HCT116 (cell line): ENCODE results near the gene PANX2. TPM values are rescaled to one million over a fixed set of nuclear protein-coding genes. Genes with fewer than 3 reads are reported as not detected.

Experiments
- ATAC-seq: fragments of 200-7000 bp; cut with Tn5 transposase; 2 replicates; pipeline ENCODE4 v1.9.1; 2020; ENCODE audit warnings: mild to moderate bottlenecking, moderate library complexity
- BruUV-seq: library from RNA; stranded (reverse); fragments of 400-500 nt; replicated peaks from 2 replicates; lab custom pipeline; 2021; lab: Mats Ljungman, UMichigan
- CTCF ChIA-PET: fragments of 300-600 bp; sonication (Branson Sonifier 250); formaldehyde crosslinking; loops from one replicate; lab custom pipeline; 2021; ENCODE audit warnings: antibody characterized with exemption; lab: Charles Lee
- POLR2A ChIA-PET: fragments of 300-600, 350-600 bp; sonication (Branson Sonifier 250); formaldehyde crosslinking; loops from one replicate; lab custom pipeline; 2021; ENCODE audit warnings: antibody characterized with exemption; lab: Charles Lee
- RAD21 ChIA-PET, 2 experiments: fragments of 300-600 bp; sonication (Branson Sonifier 250); formaldehyde crosslinking; loops; one replicate each; lab custom pipeline; 2023; ENCODE audit warnings: low total read pairs in 2 of 2; ENCODE audit not compliant: uncharacterized antibody in 2 of 2, unreplicated experiment in 2 of 2, low non-redundant PET in 1 of 2; lab: Charles Lee
- DNase-seq: peaks from one replicate; pipeline ENCODE4 v3.0.0-alpha.2; 2010; ENCODE audit warnings: low read depth, low spot score
- H2AFZ ChIP-seq: fragments of 200-600 bp; shearing (Covaris generic), sonication (generic); 2 replicates; pipeline ENCODE4 v1.6.1; 2017; ENCODE audit warnings: low read depth, mixed run types, mixed read lengths, antibody characterized with exemption, low read length; ENCODE audit not compliant: poor library complexity, severe bottlenecking
- H3K27ac ChIP-seq: 2 replicates; pipeline ENCODE4 v1.5.1; 2012; ENCODE audit warnings: low read depth, low read length
- H3K27me3 ChIP-seq: fragments of 200-600 bp; sonication (generic); 2 replicates; pipeline ENCODE4 v1.6.1; 2016; ENCODE audit warnings: mixed run types, low read length, mixed read lengths; ENCODE audit not compliant: insufficient read depth
- H3K36me3 ChIP-seq, 2 experiments: fragments of 200-500 bp in 1 of 2; fragments of 200-600 bp in 1 of 2; sonication (Bioruptor generic) in 1 of 2; sonication (generic) in 1 of 2; 2 replicates each; pipeline versions ENCODE4 v1.5.1 to v1.6.1; 2014 to 2016; ENCODE audit warnings: low read length in 2 of 2, inconsistent platforms in 1 of 2, mixed read lengths in 1 of 2, mixed run types in 1 of 2; ENCODE audit not compliant: insufficient read depth in 2 of 2, control insufficient read depth in 1 of 2
- H3K4me1 ChIP-seq, 2 experiments: fragments of 200-600 bp in 1 of 2; sonication (generic) in 1 of 2; 2 replicates each; pipeline versions ENCODE4 v1.5.1 to v1.6.1; 2012 to 2017; ENCODE audit warnings: low read length in 2 of 2, inconsistent platforms in 1 of 2, mild to moderate bottlenecking in 1 of 2, mixed read lengths in 1 of 2, mixed run types in 1 of 2, moderate library complexity in 1 of 2; ENCODE audit not compliant: insufficient read depth in 2 of 2, control insufficient read depth in 1 of 2
- H3K4me2 ChIP-seq: fragments of 200-600 bp; sonication (generic); 2 replicates; pipeline ENCODE4 v1.6.1; 2017; ENCODE audit warnings: mixed run types, low read length, mixed read lengths
- H3K4me3 ChIP-seq, 2 experiments: fragments of 200-600 bp in 1 of 2; sonication (generic) in 1 of 2; replicated peaks in 1 of 2; 2 replicates each; pipeline ENCODE4 v1.5.1; 2011 to 2016; ENCODE audit warnings: low read length in 2 of 2, control low read depth in 1 of 2, low read depth in 1 of 2, mild to moderate bottlenecking in 1 of 2, mixed read lengths in 1 of 2, mixed run types in 1 of 2
- H3K79me2 ChIP-seq: fragments of 200-600 bp; sonication (generic); 2 replicates; pipeline ENCODE4 v1.6.1; 2017; ENCODE audit warnings: mild to moderate bottlenecking, mixed run types, low read length, moderate library complexity, mixed read lengths; ENCODE audit not compliant: insufficient read depth
- H3K9ac ChIP-seq: fragments of 200-600 bp; sonication (generic); 2 replicates; pipeline ENCODE4 v1.6.1; 2016; ENCODE audit warnings: low read length, mixed read lengths
- H3K9me2 ChIP-seq: fragments of 200-600 bp; sonication (generic), shearing (Covaris generic); 2 replicates; pipeline ENCODE4 v1.6.1; 2017; ENCODE audit warnings: mixed run types, mild to moderate bottlenecking, moderate library complexity; ENCODE audit not compliant: insufficient read depth
- H3K9me3 ChIP-seq, 2 experiments: fragments of 200-500 bp in 1 of 2; fragments of 200-600 bp in 1 of 2; sonication (Bioruptor generic) in 1 of 2; sonication (generic) in 1 of 2; 2 replicates each; pipeline ENCODE4 v1.6.1; 2014 to 2017; ENCODE audit warnings: low read length in 2 of 2, mixed read lengths in 2 of 2, inconsistent platforms in 1 of 2, low read depth in 1 of 2, mild to moderate bottlenecking in 1 of 2, mixed run types in 1 of 2, moderate library complexity in 1 of 2; ENCODE audit not compliant: control insufficient read depth in 1 of 2, insufficient read depth in 1 of 2
- H4K20me1 ChIP-seq: fragments of 200-600 bp; sonication (generic), shearing (Covaris generic); 2 replicates; pipeline ENCODE4 v1.6.1; 2017; ENCODE audit warnings: mixed run types, mild to moderate bottlenecking, moderate library complexity; ENCODE audit not compliant: insufficient read depth
- ATF3 ChIP-seq: IDR thresholded peaks from 2 replicates; pipeline ENCODE4 v1.6.1; 2012
- CEBPB ChIP-seq: IDR thresholded peaks from 2 replicates; pipeline ENCODE4 v1.6.1; 2012; ENCODE audit warnings: low read depth
- EGR1 ChIP-seq: IDR thresholded peaks from 2 replicates; pipeline ENCODE4 v1.6.1; 2012; ENCODE audit warnings: low read depth
- ELF1 ChIP-seq: IDR thresholded peaks from 2 replicates; pipeline ENCODE4 v1.6.1; 2012; ENCODE audit warnings: low read depth, borderline replicate concordance
- EZH2 ChIP-seq: fragments of 200-600 bp; sonication (generic); IDR thresholded peaks from 2 replicates; pipeline ENCODE4 v1.6.1; 2017; ENCODE audit warnings: antibody characterized with exemption, mixed run types
- EZH2phosphoT487 ChIP-seq: fragments of 200-600 bp; IDR thresholded peaks from 2 replicates; pipeline ENCODE4 v1.6.1; 2018; ENCODE audit warnings: antibody characterized with exemption, borderline replicate concordance
- FOSL1 ChIP-seq: IDR thresholded peaks from 2 replicates; pipeline ENCODE4 v1.6.1; 2012; ENCODE audit warnings: low read depth
- JUND ChIP-seq: IDR thresholded peaks from 2 replicates; pipeline ENCODE4 v1.6.1; 2012
- MAX ChIP-seq: IDR thresholded peaks from 2 replicates; pipeline ENCODE4 v1.6.1; 2012
- POLR2A ChIP-seq: IDR thresholded peaks from 2 replicates; pipeline ENCODE4 v1.7.0; 2011; ENCODE audit warnings: borderline replicate concordance; ENCODE audit not compliant: insufficient read depth, insufficient read length; ENCODE audit errors: extremely low read depth
- POLR2AphosphoS5 ChIP-seq: IDR thresholded peaks from 2 replicates; pipeline ENCODE4 v1.6.1; 2011; ENCODE audit warnings: mild to moderate bottlenecking, low read depth, low read length, moderate library complexity
- REST ChIP-seq: IDR thresholded peaks from 2 replicates; pipeline ENCODE4 v1.6.1; 2012; ENCODE audit warnings: low read depth
- SP1 ChIP-seq: IDR thresholded peaks from 2 replicates; pipeline ENCODE4 v1.6.1; 2012; ENCODE audit warnings: low read depth
- SRF ChIP-seq: IDR thresholded peaks from 2 replicates; pipeline ENCODE4 v1.6.1; 2012; ENCODE audit warnings: low read depth
- YY1 ChIP-seq: IDR thresholded peaks from 2 replicates; pipeline ENCODE4 v1.6.1; 2011; ENCODE audit warnings: low read length, low read depth, moderate library complexity, mild to moderate bottlenecking; ENCODE audit not compliant: insufficient replicate concordance; ENCODE audit errors: extremely low read depth
- ZFX ChIP-seq: fragments of 450-650 bp; IDR thresholded peaks from 2 replicates; pipeline ENCODE4 v1.6.1; 2017
- intact Hi-C: fragments of 100-400 bp; cut with micrococcal nuclease; formaldehyde crosslinking; loops from 2 replicates; pipeline ENCODE4 v1.10.0; 2022
- total RNA-seq: library from RNA; stranded (reverse); gene quantifications from one replicate; pipeline ENCODE4 v1.2.1, GENCODE V29; 2021; ENCODE audit not compliant: unreplicated experiment

PANX2 gene
- total RNA-seq, 1 experiment from 2014 or later, result 8.0 TPM

- TF ChIP-seq POLR2A (no peak), SRF (no peak), YY1 (no peak), MAX (no peak), ZFX (no peak)
- TF ChIP-seq, all 23 proteins: peak for 0
- ChIA-PET CTCF (interaction anchor here (1.5 to 1.6 kb wide), 2 partner anchors 93 to 118 kb away, joined by 4 to 5 read pairs; no protein-coding TSS in a partner anchor), POLR2A (no interaction called here), RAD21 (interaction anchor here (0.9 to 1.3 kb wide), 3 partner anchors 89 to 118 kb away, joined by 3 read pairs; no protein-coding TSS in a partner anchor)
- no peaks in the 10 kb centered on the region for H3K79me2 ChIP-seq
- no peaks in the 10 kb centered on the region for H3K36me3 ChIP-seq
- peaks cover 3 to 9% of the 10 kb centered on the region in 2 experiments; a peak in 2 of 4 replicates for H3K4me1 ChIP-seq
- no peak overlapping the region for H3K27ac ChIP-seq
- DNase-seq (no peak), ATAC-seq (no peak)
- H3K9ac ChIP-seq, result no peak overlapping the region
- no peaks in the 10 kb centered on the region for H3K27me3 ChIP-seq
- no peaks in the 10 kb centered on the region for H3K9me3 ChIP-seq
- H4K20me1 ChIP-seq, result no peaks in the 10 kb centered on the region
- H3K4me3 ChIP-seq, result no peak overlapping the region
- no peak overlapping the region for H2AFZ ChIP-seq
- BruUV-seq, result no TSS peak
- no peaks in the 10 kb centered on the region for H3K9me2 ChIP-seq
- H3K4me2 ChIP-seq, result no peak overlapping the region
- intact Hi-C loops, result loop anchor here (5.0 kb wide), 1 partner anchor 216 kb away; no protein-coding TSS in a partner anchor
These were observed 22.4 kb upstream of the PANX2 start for GRCh38 chr22:50148166-50148500.

GRCh38 chr22:50148991-50149721 lies 21.4 kb upstream of the PANX2 start:
- H3K9me2 ChIP-seq, result no peaks in the 10 kb centered on the region
- no TSS peak for BruUV-seq
- TF ChIP-seq YY1, result no peak
- peak; percentile 89 for TF ChIP-seq MAX
- TF ChIP-seq EZH2, result no peak
- no peak for TF ChIP-seq POLR2AphosphoS5
- TF ChIP-seq EZH2phosphoT487, result no peak
- TF ChIP-seq FOSL1, result no peak
- TF ChIP-seq JUND, result no peak; the same call in 1 of the 2 replicates
- no peak for TF ChIP-seq CEBPB
- no peak for TF ChIP-seq EGR1
- no peak for TF ChIP-seq SP1
- no peak for TF ChIP-seq REST
- TF ChIP-seq ATF3, result no peak
- TF ChIP-seq ELF1, result no peak
- TF ChIP-seq SRF, result no peak

More at GRCh38 chr22:50148991-50149721, 21.4 kb upstream of the PANX2 start:
- ChIA-PET CTCF (interaction anchor here (0.7 to 1.6 kb wide), 13 partner anchors 11 to 377 kb away, joined by 3 to 7 read pairs (median 3); no protein-coding TSS in a partner anchor), POLR2A (interaction anchor here (1.0 kb wide), 1 partner anchor 41 kb away, joined by 3 read pairs; no protein-coding TSS in a partner anchor), RAD21 (interaction anchor here (0.9 to 1.3 kb wide), 3 partner anchors 88 to 119 kb away, joined by 3 read pairs; no protein-coding TSS in a partner anchor)
- DNase-seq, result peak; percentile 61
- Histone ChIP-seq H3K4me1 (peaks cover 3 to 9% of the 10 kb centered on the region in 2 experiments; a peak in 2 of 4 replicates), H3K79me2 (no peaks in the 10 kb centered on the region), H3K27me3 (no peaks in the 10 kb centered on the region), H3K9me3 (no peaks in the 10 kb centered on the region), H3K27ac (peak overlapping the region; percentile 44), H2AFZ (no peak overlapping the region), H3K36me3 (no peaks in the 10 kb centered on the region), H3K4me2 (peak overlapping the region; percentile 74), H4K20me1 (no peaks in the 10 kb centered on the region), H3K9ac (no peak overlapping the region), H3K4me3 (no peak overlapping the region)
- intact Hi-C loops, result loop anchor here (1.0 to 5.0 kb wide), 2 partner anchors 60 to 217 kb away; no protein-coding TSS in a partner anchor
- ATAC-seq, result peak; percentile 94
